Posterior cingulate gyrus (tissue), 11 donors: Measurements from ENCODE around the gene KCNH6.

Experiments used
- DNase-seq, 10 donors: peaks; one replicate each; pipeline versions ENCODE4 v3.0.0 to v3.0.0-alpha.2; 2020 to 2021; ENCODE audit warnings: mixed read lengths in 3 of 10
- intact Hi-C: fragments of 100-400 bp; cut with DNase I; formaldehyde crosslinking; loops from one replicate; pipeline ENCODE4 v1.15.1; 2023

KCNH6 gene, protein sequence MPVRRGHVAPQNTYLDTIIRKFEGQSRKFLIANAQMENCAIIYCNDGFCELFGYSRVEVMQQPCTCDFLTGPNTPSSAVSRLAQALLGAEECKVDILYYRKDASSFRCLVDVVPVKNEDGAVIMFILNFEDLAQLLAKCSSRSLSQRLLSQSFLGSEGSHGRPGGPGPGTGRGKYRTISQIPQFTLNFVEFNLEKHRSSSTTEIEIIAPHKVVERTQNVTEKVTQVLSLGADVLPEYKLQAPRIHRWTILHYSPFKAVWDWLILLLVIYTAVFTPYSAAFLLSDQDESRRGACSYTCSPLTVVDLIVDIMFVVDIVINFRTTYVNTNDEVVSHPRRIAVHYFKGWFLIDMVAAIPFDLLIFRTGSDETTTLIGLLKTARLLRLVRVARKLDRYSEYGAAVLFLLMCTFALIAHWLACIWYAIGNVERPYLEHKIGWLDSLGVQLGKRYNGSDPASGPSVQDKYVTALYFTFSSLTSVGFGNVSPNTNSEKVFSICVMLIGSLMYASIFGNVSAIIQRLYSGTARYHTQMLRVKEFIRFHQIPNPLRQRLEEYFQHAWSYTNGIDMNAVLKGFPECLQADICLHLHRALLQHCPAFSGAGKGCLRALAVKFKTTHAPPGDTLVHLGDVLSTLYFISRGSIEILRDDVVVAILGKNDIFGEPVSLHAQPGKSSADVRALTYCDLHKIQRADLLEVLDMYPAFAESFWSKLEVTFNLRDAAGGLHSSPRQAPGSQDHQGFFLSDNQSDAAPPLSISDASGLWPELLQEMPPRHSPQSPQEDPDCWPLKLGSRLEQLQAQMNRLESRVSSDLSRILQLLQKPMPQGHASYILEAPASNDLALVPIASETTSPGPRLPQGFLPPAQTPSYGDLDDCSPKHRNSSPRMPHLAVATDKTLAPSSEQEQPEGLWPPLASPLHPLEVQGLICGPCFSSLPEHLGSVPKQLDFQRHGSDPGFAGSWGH

DNA sequence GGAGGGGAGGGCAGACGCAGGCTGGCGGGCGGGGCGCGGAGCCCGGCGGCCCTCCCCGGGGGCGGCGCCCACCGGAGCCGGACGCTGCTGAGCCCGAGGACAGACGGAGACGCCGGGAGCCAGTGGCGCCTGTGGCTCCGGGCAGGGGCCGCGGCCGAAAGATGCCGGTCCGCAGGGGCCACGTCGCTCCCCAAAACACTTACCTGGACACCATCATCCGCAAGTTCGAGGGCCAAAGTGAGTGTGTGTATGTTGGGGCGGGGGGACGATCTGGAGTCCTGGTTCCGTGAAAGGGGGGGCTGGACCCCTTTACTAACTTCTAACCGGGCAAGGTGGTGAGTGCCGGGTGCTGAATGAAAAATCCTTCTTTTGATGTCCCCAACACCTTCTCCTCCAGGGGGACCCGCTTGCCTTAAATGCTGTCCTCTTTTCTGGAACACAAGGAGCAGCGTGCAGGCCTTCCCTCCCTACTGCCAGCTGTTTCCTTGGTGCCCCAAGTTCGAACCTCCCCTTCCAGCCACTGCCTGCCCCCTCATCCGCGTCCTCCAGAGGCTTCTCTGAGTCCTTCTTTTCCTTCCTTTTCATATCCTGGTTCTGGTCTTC is at the start of gene KCNH6:
Gene KCNH6 (plus strand): TSS at position 106 of the 603 bp plus-strand sequence. CDS start 56 bp downstream, at position 162.
- intact Hi-C loops: no loop called here
- DNase-seq: no peak

DNA sequence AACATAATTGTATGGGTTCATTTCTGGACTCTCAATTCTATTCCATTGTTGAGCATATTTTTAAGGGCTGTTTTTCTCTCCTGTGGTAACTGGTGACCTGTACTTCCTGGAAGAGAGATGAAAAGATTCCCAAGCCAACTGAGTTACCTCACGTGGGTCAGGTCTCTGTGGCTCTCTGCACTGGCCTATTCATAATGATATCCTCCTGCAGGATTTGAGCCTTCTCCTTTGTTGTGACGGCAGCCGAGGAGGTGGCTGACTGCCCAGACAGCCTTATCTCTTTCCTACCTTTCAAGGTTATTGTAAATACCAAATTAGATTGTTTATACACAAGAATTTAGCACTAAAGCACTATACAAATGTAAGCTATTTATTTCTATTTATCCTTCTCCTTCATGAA is 49.0 kb upstream of the KCNH6 start:
- DNase-seq: peak in 2 of 10 donors; percentile 6 to 24
- intact Hi-C loops: no loop called here

DNA sequence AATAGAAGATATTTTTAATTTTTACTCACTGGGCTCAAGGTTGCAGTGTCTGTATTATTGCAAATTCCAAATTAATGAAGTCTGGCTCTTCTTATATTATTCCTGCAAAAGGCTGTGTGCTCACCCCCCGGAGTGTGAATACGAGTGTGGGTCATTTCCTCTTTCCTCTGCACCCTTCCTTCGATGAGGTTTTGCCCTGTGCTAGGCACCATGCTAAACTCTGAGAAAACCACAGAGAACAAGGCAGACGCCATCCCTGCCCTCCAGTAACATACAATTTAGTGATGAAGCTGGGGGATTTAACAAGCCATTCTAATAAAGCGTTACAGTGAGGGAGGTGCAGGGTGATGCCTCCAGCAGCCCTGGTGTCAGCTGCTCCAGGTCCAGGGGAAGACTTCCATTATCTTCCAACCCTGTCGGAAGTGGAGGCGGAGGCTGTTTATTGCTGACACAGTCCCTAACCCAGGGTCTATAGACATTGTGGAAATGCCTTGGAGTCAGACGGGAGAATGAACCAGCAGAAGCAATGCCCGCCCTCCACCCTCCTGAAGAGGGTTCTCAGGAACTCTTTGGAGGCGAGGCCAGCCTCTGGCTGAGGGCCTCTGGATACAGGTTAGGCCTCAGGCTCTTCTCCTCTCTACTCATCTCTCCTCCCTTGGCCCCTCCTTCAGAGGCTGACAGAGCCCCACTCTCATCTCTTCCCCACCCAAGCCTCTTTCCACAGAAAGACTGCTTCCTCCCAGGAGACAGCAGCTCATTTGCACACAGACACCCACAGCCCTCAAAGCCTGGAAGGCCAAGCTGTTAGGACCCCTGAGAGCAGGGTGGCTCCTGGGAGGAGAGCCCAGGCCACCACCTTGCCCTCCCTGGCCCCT is 48.3 kb upstream of the KCNH6 start:
- intact Hi-C loops: no loop called here
- DNase-seq: peak in 2 of 10 donors; percentile 35 to 66

- intact Hi-C loops: no loop called here
- DNase-seq: peak in 1 of 10 donors; percentile 74
Observed at GRCh38 chr17:63475491-63476412, 47.4 kb upstream of the KCNH6 start.

DNA sequence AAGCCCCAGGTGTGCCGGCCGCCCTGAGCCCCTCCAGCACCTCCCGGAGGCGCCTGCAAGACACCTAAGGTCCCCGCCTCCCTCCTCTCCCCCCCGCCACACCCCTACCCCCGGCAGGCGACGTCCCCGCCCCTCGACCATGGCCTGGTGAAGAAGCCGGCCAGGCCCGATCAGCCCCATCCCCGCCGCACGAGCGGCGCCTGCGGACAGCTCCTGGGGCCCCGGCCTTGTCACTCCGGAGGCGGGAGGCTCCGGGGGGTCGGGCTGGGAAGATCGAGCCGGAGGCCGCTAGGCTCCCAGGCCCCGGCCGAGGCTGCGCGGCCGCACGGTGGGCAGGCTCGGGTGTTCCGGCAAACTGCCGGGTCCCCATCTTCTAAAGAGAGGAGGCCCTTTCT is 46.7 kb upstream of the KCNH6 start:
- DNase-seq: peak in 3 of 10 donors; percentile 72 to 86 (median 85)

DNA sequence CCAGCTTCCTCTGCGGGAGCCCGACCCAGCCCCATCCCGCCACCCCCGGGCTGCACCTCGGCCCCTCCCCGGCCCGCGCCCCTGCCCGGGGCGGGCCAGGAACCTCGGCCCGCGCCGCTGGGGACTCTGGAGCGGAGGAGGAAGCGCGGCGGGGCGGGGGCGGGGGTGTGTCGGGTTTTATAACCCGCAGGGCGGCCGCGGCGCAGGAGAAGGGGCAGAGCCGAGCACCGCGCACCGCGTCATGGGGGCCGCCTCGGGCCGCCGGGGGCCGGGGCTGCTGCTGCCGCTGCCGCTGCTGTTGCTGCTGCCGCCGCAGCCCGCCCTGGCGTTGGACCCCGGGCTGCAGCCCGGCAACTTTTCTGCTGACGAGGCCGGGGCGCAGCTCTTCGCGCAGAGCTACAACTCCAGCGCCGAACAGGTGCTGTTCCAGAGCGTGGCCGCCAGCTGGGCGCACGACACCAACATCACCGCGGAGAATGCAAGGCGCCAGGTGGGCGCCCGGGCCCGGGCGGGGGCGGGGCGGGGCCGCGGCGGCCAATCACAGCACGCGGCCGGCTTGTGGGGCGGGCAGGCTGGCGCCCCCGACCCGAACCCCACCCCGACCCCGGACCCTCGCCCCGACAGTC is 46.2 kb upstream of the KCNH6 start, which contains the start of gene ACE:
Gene ACE (plus strand): TSS at position 208 of the 626 bp plus-strand sequence. CDS start 34 bp downstream, at position 242.
- intact Hi-C loops: no loop called here
- DNase-seq: peak in 7 of 10 donors; percentile 25 to 89 (median 51)

More for the DNA sequence above, 46.7 kb upstream of the KCNH6 start:
- intact Hi-C loops: no loop called here

DNA sequence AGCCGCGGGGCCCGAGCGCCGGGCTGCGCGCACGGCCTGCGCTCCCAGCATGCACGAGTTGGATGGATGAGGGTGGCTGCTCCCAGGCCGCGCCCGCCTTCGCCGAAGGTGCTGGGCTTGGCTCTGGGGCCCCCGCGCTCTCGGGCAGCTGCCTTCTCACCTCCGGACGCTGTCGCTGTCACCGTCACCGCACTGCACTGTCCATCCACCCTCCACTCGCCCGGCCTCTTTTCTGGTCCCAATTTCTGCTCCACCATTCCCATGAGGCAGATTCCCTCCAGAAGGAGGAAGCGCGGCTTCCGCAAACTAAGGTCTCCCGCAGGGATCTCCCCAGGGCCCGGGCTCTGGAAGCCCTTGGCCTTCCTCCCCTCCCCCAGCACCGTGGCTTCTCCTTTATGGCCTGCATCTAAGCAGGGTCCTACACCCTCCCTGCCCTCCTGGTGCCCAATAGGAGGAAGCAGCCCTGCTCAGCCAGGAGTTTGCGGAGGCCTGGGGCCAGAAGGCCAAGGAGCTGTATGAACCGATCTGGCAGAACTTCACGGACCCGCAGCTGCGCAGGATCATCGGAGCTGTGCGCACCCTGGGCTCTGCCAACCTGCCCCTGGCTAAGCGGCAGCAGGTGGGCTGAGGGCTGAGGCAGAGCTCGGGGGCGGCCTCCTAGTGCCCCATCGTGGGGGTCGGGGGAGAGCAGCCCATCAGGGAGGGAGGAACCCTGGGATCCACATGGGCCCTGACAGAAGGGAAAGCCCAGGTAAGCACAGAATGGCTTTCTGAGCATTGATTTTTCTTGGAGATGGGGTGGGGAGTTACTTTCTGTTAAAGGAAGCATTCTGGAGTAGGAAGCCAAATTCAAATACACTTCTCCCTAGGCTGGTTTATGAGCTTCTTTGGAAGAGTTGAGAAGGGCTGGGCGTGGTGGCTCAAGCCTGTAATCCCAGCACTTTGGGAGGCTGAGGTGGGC is 45.4 kb upstream of the KCNH6 start:
- DNase-seq: peak in 4 of 10 donors; percentile 5 to 84 (median 75)
- intact Hi-C loops: no loop called here

- intact Hi-C loops: loop anchor here (1.0 kb wide), 1 partner anchor 54 kb away; no protein-coding TSS in a partner anchor
- peak in 9 of 10 donors; percentile 42 to 94 (median 62) for DNase-seq
Observed at GRCh38 chr17:63478814-63479494, 44.2 kb upstream of the KCNH6 start.

DNA sequence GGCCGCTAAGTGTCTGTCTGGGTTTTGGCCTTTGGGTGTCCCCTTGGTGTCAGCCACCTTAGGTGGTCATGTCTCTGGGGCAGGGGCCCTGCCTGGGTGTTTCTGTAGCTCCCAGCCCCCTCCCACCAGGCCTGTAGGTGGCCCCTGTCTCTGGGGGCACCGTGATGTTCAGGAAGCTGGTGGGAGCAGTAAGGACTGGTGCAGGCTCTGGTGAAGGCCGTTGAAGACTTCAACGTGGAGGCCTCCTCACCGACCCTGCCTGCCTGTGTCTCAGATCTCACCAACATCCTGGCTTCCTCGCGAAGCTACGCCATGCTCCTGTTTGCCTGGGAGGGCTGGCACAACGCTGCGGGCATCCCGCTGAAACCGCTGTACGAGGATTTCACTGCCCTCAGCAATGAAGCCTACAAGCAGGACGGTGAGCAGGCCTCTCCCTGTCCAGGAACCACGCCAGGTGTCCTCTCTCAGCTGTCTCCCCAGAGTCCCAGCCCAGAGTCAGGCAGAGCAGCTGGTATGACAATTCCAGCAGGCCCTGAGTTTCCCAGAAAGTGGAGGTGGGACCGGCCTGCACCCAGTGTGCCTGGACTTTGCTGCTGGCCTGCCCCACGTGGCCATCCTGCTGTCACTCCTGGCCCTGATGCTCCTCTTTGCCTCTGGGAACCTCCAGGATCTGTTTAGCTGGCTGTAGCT is 43.5 kb upstream of the KCNH6 start:
- DNase-seq: peak in 3 of 10 donors; percentile 49 to 62 (median 56)
- intact Hi-C loops: loop anchor here (1.0 kb wide), 1 partner anchor 54 kb away; no protein-coding TSS in a partner anchor

DNA sequence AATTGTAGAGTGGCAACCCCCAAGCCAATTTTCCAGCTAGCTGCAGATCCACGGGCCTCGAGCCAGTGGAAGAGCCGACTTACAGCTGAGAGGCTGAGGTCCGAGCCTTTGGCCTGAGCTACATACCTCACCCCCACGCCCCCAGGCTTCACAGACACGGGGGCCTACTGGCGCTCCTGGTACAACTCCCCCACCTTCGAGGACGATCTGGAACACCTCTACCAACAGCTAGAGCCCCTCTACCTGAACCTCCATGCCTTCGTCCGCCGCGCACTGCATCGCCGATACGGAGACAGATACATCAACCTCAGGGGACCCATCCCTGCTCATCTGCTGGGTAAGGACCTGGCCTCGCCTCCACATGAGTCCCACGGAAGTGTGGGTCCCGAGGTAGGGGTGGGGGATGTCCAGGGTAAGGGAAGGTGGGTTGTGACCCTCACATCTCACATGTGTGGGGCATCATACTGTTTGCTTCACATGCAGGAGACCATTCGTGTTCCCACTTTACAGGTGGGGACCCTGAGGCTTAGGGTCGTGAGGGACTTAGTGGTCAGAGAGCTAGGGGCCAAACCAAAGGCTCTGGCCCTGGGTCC is 42.9 kb upstream of the KCNH6 start:
- intact Hi-C loops: no loop called here
- DNase-seq: peak in 3 of 10 donors; percentile 40 to 73 (median 52)

DNA sequence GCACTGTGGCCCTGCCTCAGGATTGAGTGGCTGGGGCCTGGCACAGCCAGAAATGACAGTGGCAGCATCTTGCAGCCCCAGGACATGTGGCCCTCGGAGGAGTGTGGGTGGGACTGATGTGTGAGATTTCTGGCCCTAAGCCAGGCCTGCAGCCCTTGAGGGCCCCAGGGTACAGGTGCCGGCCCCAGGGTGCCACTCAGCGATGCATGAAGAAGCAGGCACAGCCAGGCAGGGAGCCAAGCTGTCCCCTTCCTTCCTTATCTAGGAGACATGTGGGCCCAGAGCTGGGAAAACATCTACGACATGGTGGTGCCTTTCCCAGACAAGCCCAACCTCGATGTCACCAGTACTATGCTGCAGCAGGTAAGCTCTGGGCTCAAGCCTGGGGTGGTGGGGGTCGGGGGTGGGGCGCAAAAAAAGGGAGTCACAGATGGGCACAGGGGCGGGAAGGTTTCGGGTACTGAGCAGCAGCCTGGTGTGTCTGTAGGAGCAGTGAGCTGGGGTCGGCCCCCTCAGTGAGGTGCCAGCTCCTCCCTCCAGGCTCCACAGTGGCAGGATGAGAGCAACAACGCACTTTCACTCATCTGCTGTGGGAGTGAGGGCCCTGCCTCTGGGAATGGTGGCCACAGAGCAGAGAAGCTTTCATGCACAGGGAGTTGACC is 42.2 kb upstream of the KCNH6 start:
- intact Hi-C loops: no loop called here
- DNase-seq: peak in 3 of 10 donors; percentile 57 to 72 (median 72)

GRCh38 chr17:63481488-63481870 is 41.7 kb upstream of the KCNH6 start:
- DNase-seq: peak in 3 of 10 donors; percentile 51 to 81 (median 71)
- intact Hi-C loops: no loop called here

- DNase-seq: peak in 3 of 10 donors; percentile 35 to 80 (median 64)
- intact Hi-C loops: no loop called here
Observed at GRCh38 chr17:63482509-63482908, 40.6 kb upstream of the KCNH6 start.

GRCh38 chr17:63483038-63483437 is 40.1 kb upstream of the KCNH6 start:
- intact Hi-C loops: no loop called here
- DNase-seq: peak in 3 of 10 donors; percentile 21 to 49 (median 43)
